HEK293 (cell line): Measurements from ENCODE around the gene WFS1.

Experiments
- CTCF ChIP-seq: fragments of 450-650 bp; formaldehyde crosslinking; IDR thresholded peaks from 2 replicates; pipeline ENCODE4 v1.5.1; 2016; ENCODE audit warnings: missing biosample characterization, missing genetic modification characterization
- ZNF629 ChIP-seq: fragments of 450-650 bp; formaldehyde crosslinking; IDR thresholded peaks from 2 replicates; pipeline ENCODE4 v1.5.1; 2017; ENCODE audit warnings: missing biosample characterization, missing genetic modification characterization

DNA sequence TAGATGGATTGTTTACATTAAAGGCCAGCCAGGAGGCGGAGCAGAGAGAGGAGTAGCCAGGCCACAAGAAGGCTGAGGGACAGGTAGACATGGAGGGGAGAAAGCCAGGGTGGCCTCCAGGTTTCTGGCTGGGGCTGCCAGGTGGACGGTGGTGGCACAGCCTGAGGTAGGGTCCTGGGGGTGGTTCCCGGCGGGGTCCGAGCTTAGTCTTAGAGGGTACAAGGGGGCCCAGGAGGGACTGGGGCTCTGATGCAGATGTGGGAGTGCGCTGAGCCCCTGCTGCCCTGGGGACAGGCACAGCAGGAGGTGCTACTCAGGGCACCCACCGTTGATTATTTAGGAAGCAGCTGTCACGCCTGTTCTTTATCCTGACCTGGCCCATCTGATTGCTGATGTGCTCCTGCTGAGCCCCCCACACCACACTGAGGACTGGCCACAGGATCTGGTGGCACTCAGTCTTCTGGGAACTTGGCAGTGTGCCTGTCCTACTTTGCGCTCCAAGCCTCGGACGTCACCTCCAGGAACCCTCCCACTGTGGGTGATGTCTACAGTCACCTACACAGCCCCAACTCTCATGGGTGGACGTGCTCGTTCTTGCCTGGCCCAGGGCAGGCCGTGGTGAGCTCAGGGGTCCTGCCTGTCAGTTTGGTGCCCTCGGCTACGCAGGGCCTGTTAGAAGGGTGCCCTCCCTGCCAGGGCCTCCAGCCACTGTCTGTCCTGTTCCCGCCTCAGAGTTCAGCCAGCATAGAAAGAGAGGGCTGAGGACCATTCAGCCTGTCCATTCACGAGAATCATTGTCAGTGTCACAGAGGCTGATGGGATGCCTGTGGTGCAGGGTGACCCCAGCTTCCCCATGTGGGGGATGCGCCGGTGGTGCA lies 12.0 kb downstream of the WFS1 start:
- TF ChIP-seq CTCF (tag by site-specific recombination) = no peak
- no peak for TF ChIP-seq ZNF629 (tag by site-specific recombination)
